Naive thymus-derived CD4-positive, alpha-beta T cell (primary cell): ENCODE results near the gene ZDBF2. TPM values are rescaled to one million over a fixed set of nuclear protein-coding genes. Genes with fewer than 3 reads are reported as not detected.

Source experiments
- polyA plus RNA-seq, 2 donors: library from polyadenylated mRNA; unstranded; fragments of 300-500 nt; fragmentation: Illumina TruSeq; gene quantifications; one replicate each; pipeline ENCODE4 v1.2.3, GENCODE V29; 2021
- total RNA-seq, 6 experiments: library from RNA in 5 of 6; stranded (reverse) in 5 of 6; gene quantifications; 1 replicate in 5 of 6; 2 replicates in 1 of 6; pipeline ENCODE4 v1.2.3 and lab custom pipeline; 2021 to 2026

ZDBF2 gene
- total and polyA plus RNA-seq, 7 experiments from 2014 or later = 4.4 to 22.4 (median 15.7) TPM

Other genes with a start within 250 kb of the ZDBF2 start
- 10 to 100 TPM; 30.7 to 50.9 (median 43.4) TPM for gene INO80D, start 188.5 kb upstream of the ZDBF2 start, total RNA-seq
- gene INO80D, start 188.5 kb upstream of the ZDBF2 start, polyA plus RNA-seq = 10 to 100 TPM; 13.4 to 16.7 TPM
- gene NDUFS1, start 115.2 kb upstream of the ZDBF2 start, total RNA-seq = 10 to 100 TPM; 37.3 to 61.9 (median 56.3) TPM
- gene NDUFS1, start 115.2 kb upstream of the ZDBF2 start, polyA plus RNA-seq = 10 to 100 TPM; 40.8 to 42.9 TPM
- 1,000 to 10,000 TPM in 3 of 5 experiments, 100 to 1,000 TPM in 2; 542 to 1,236 (median 1,148) TPM for gene EEF1B2, start 114.8 kb upstream of the ZDBF2 start, total RNA-seq
- gene EEF1B2, start 114.8 kb upstream of the ZDBF2 start, polyA plus RNA-seq = 1,000 to 10,000 TPM; 1,315 to 1,474 TPM
- 1 to 10 TPM in 3 of 5 experiments, under 1 TPM in 2; 0.22 to 5.6 (median 2.5) TPM for gene ADAM23, start 168.9 kb downstream of the ZDBF2 start, total RNA-seq
- 1 to 10 TPM in 1 of 2 donors, under 1 TPM in 1; 0.67 to 1.2 TPM for gene ADAM23, start 168.9 kb downstream of the ZDBF2 start, polyA plus RNA-seq